Measurements from ENCODE around the gene HNRNPAB.

GRCh38 chr5:178223196-178223773 lies 19.0 kb downstream of the HNRNPAB start:
- TF ChIP-seq CTCF (conservative IDR thresholded peaks at IDR 0.05 in 1 of 2, IDR thresholded peaks at IDR 0.05 in 1 of 2; ENCODE audit: extremely low read depth in 1 of 2, insufficient read depth in 1 of 2, low read depth in 1 of 2, low read length in 2 of 2) (peak in 1 of 2 donors; percentile 6), EZH2 (IDR thresholded peaks at IDR 0.05; ENCODE audit: borderline replicate concordance, low read length) (no peak)
